WTC11 (cell line): Measurements from ENCODE around the gene TOGARAM2. TPM values are rescaled to one million over a fixed set of nuclear protein-coding genes. Genes with fewer than 3 reads are reported as not detected.

Experiments
- ATAC-seq: fragments of 200-7000 bp; cut with Tn5 transposase; 2 replicates; pipeline ENCODE4 v1.10.0; 2021; ENCODE audit warnings: mild to moderate bottlenecking, moderate library complexity
- CTCF ChIA-PET: fragments of 300-600 bp; sonication (Branson Sonifier 250); formaldehyde crosslinking; loops from one replicate; lab custom pipeline; 2021; ENCODE audit warnings: antibody characterized with exemption; lab: Charles Lee
- POLR2A ChIA-PET: fragments of 350-600 bp; sonication (Branson Sonifier 250); formaldehyde crosslinking; loops from one replicate; lab custom pipeline; 2021; ENCODE audit warnings: antibody characterized with exemption; lab: Charles Lee
- DNase-seq: peaks from one replicate; pipeline ENCODE4 v3.0.0; 2021; ENCODE audit warnings: low spot score
- H3K27ac Mint-ChIP-seq: 2 replicates; pipeline ENCODE4 v1.8.0; 2021; ENCODE audit warnings: mixed read lengths
- H3K27me3 Mint-ChIP-seq: 2 replicates; pipeline ENCODE4 v1.8.0; 2021; ENCODE audit warnings: low read depth, mild to moderate bottlenecking, moderate library complexity, mixed read lengths
- H3K36me3 Mint-ChIP-seq: 2 replicates; pipeline ENCODE4 v1.8.0; 2021; ENCODE audit warnings: mixed read lengths
- H3K4me1 Mint-ChIP-seq: 2 replicates; pipeline ENCODE4 v1.8.0; 2022; ENCODE audit warnings: mixed read lengths
- H3K4me3 Mint-ChIP-seq: 2 replicates; pipeline ENCODE4 v1.8.0; 2021; ENCODE audit warnings: mild to moderate bottlenecking, moderate library complexity, mixed read lengths
- H3K9me3 Mint-ChIP-seq: 2 replicates; pipeline ENCODE4 v1.8.0; 2021; ENCODE audit warnings: mixed read lengths
- ATF3 ChIP-seq: sonication (generic); formaldehyde crosslinking; conservative IDR thresholded peaks from 2 replicates; pipeline ENCODE4 v1.8.1; 2022; ENCODE audit warnings: mild to moderate bottlenecking, missing genetic modification reagents
- ELF4 ChIP-seq: sonication (generic); formaldehyde crosslinking; IDR thresholded peaks from 2 replicates; pipeline ENCODE4 v1.8.1; 2022; ENCODE audit warnings: low read depth, mild to moderate bottlenecking, moderate library complexity, missing genetic modification reagents
- ETV6 ChIP-seq: sonication (generic); formaldehyde crosslinking; IDR thresholded peaks from 2 replicates; pipeline ENCODE4 v1.8.1; 2022; ENCODE audit warnings: mild to moderate bottlenecking, missing genetic modification reagents
- FOXJ3 ChIP-seq: sonication (generic); formaldehyde crosslinking; IDR thresholded peaks from 2 replicates; pipeline ENCODE4 v1.9.0; 2021; ENCODE audit warnings: missing genetic modification reagents, mild to moderate bottlenecking, borderline replicate concordance
- FOXK1 ChIP-seq: sonication (generic); formaldehyde crosslinking; IDR thresholded peaks from 2 replicates; pipeline ENCODE4 v1.8.0; 2022; ENCODE audit warnings: mild to moderate bottlenecking, moderate library complexity, missing genetic modification reagents
- FOXP1 ChIP-seq: sonication (generic); formaldehyde crosslinking; IDR thresholded peaks from 2 replicates; pipeline ENCODE4 v1.8.0; 2022; ENCODE audit warnings: missing genetic modification reagents, mild to moderate bottlenecking, moderate library complexity, borderline replicate concordance
- GABPB1 ChIP-seq: sonication (generic); formaldehyde crosslinking; IDR thresholded peaks from 2 replicates; pipeline ENCODE4 v1.8.1; 2023; ENCODE audit warnings: mild to moderate bottlenecking, missing genetic modification reagents
- IRF1 ChIP-seq: sonication (generic); formaldehyde crosslinking; IDR thresholded peaks from 2 replicates; pipeline ENCODE4 v1.8.0; 2023; ENCODE audit warnings: missing genetic modification reagents
- MLX ChIP-seq: sonication (generic); formaldehyde crosslinking; IDR thresholded peaks from 2 replicates; pipeline ENCODE4 v1.8.1; 2023; ENCODE audit warnings: mild to moderate bottlenecking, missing genetic modification reagents, moderate library complexity
- NR1H2 ChIP-seq: sonication (generic); formaldehyde crosslinking; IDR thresholded peaks from 2 replicates; pipeline ENCODE4 v1.9.0; 2021; ENCODE audit warnings: mild to moderate bottlenecking, moderate library complexity, missing genetic modification reagents
- NR2C2 ChIP-seq: sonication (generic); formaldehyde crosslinking; IDR thresholded peaks from 2 replicates; pipeline ENCODE4 v1.8.0; 2022; ENCODE audit warnings: mild to moderate bottlenecking, missing genetic modification reagents
- STAT6 ChIP-seq: sonication (generic); formaldehyde crosslinking; conservative IDR thresholded peaks from 2 replicates; pipeline ENCODE4 v1.8.1; 2023; ENCODE audit warnings: mild to moderate bottlenecking, low read depth, missing genetic modification reagents, moderate library complexity
- ZNF138 ChIP-seq: sonication (generic); formaldehyde crosslinking; conservative IDR thresholded peaks from 2 replicates; pipeline ENCODE4 v1.8.1; 2022; ENCODE audit warnings: mild to moderate bottlenecking, moderate library complexity, missing genetic modification reagents
- ZNF232 ChIP-seq: sonication (generic); formaldehyde crosslinking; IDR thresholded peaks from 2 replicates; pipeline ENCODE4 v1.8.0; 2022; ENCODE audit warnings: mild to moderate bottlenecking, missing genetic modification reagents
- ZNF263 ChIP-seq: sonication (generic); formaldehyde crosslinking; IDR thresholded peaks from 2 replicates; pipeline ENCODE4 v1.8.1; 2022; ENCODE audit warnings: low read depth, mild to moderate bottlenecking, moderate library complexity, missing genetic modification reagents
- ZNF281 ChIP-seq: sonication (generic); formaldehyde crosslinking; IDR thresholded peaks from 2 replicates; pipeline ENCODE4 v1.8.0; 2023; ENCODE audit warnings: mild to moderate bottlenecking, missing genetic modification reagents
- ZNF416 ChIP-seq: fragments of 250-450 bp; sonication (Bioruptor Pico); IDR thresholded peaks from 2 replicates; pipeline ENCODE4 v1.9.0; 2021; ENCODE audit warnings: mild to moderate bottlenecking, inconsistent platforms
- ZNF671 ChIP-seq: fragments of 250-450 bp; sonication (Bioruptor Pico); IDR thresholded peaks from 2 replicates; pipeline ENCODE4 v1.8.0; 2021; ENCODE audit warnings: mild to moderate bottlenecking
- total RNA-seq: library from RNA; stranded (reverse); gene quantifications from 3 replicates; pipeline ENCODE4 v1.2.3, GENCODE V29; 2021
- TF ChIP-seq, protein P1 (sequence below): fragments of 250-450 bp; sonication (Bioruptor Pico); IDR thresholded peaks from 2 replicates; pipeline ENCODE4 v2.1.2; 2022; ENCODE audit warnings: mild to moderate bottlenecking, moderate library complexity
- TF ChIP-seq, protein P2 (sequence below): sonication (generic); formaldehyde crosslinking; IDR thresholded peaks from 2 replicates; pipeline ENCODE4 v1.8.0; 2022; ENCODE audit warnings: mild to moderate bottlenecking, missing genetic modification reagents
- TF ChIP-seq, protein P3 (sequence below): sonication (generic); formaldehyde crosslinking; IDR thresholded peaks from 2 replicates; pipeline ENCODE4 v1.8.1; 2023; ENCODE audit warnings: mild to moderate bottlenecking, missing genetic modification reagents, moderate library complexity
- TF ChIP-seq, protein P4 (sequence below): sonication (generic); formaldehyde crosslinking; IDR thresholded peaks from 2 replicates; pipeline ENCODE4 v1.8.0; 2022; ENCODE audit warnings: mild to moderate bottlenecking, missing genetic modification reagents
- TF ChIP-seq, protein P5 (sequence below): sonication (generic); formaldehyde crosslinking; IDR thresholded peaks from 2 replicates; pipeline ENCODE4 v1.8.1; 2023; ENCODE audit warnings: mild to moderate bottlenecking, missing genetic modification reagents

The TOGARAM2 gene
- total RNA-seq, 1 experiment from 2014 or later = 1.0 TPM

DNA sequence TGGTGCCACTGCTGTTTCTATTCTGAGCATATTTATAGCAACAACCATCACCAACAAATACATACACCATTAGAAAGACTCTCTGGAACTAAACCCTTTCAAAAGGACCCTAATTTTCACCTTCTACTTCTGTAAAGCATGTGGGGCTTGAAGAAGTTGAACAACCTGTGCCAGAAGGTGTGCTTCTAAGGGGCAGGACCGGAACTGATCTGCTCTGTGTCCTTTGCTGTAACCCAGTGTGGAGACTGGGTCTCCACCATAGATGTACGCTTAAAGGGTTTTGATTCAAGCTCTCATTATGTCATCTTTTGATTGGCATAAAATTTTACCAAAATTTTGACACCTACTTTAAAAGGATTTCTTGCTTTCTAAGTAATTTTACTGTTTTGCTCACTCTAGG lies 46.3 kb upstream of the TOGARAM2 start (continued):
- no peak for TF ChIP-seq IRF1 (CRISPR knock-in tag)
- no peak for TF ChIP-seq NR2C2 (CRISPR knock-in tag)
- TF ChIP-seq ZNF281 (CRISPR knock-in tag) = no peak
- TF ChIP-seq, protein P1, sequence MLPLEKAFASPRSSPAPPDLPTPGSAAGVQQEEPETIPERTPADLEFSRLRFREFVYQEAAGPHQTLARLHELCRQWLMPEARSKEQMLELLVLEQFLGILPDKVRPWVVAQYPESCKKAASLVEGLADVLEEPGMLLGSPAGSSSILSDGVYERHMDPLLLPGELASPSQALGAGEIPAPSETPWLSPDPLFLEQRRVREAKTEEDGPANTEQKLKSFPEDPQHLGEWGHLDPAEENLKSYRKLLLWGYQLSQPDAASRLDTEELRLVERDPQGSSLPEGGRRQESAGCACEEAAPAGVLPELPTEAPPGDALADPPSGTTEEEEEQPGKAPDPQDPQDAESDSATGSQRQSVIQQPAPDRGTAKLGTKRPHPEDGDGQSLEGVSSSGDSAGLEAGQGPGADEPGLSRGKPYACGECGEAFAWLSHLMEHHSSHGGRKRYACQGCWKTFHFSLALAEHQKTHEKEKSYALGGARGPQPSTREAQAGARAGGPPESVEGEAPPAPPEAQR (CRISPR knock-in tag) = no peak
- TF ChIP-seq, protein P2, sequence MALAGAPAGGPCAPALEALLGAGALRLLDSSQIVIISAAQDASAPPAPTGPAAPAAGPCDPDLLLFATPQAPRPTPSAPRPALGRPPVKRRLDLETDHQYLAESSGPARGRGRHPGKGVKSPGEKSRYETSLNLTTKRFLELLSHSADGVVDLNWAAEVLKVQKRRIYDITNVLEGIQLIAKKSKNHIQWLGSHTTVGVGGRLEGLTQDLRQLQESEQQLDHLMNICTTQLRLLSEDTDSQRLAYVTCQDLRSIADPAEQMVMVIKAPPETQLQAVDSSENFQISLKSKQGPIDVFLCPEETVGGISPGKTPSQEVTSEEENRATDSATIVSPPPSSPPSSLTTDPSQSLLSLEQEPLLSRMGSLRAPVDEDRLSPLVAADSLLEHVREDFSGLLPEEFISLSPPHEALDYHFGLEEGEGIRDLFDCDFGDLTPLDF (CRISPR knock-in tag) = no peak

DNA sequence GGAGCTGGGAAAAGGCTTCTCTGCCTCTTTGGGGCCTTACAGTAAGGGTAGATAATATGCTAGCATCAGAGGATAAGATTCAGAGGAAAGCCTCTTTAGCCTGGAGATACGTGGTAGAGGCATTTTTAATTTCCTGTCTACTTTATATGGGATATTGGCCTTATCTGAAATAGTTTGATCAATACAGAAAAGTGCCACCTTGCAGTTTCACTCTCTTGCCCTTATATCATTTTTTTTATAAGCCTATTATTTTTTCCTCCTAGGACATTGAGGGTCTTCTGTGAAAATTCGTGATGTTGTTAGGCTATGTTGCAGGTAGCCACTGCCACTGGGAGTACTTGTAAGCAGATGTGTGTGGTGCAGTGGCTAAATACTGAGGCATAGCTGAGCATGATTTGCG lies 40.1 kb upstream of the TOGARAM2 start:
- ATAC-seq (no peak), DNase-seq (no peak)
- ChIA-PET CTCF (no interaction called here), POLR2A (no interaction called here)
- Mint-ChIP-seq H3K36me3 (peaks cover 90% of the 10 kb centered on the region), H3K27ac (no peak overlapping the region), H3K4me3 (no peak overlapping the region), H3K9me3 (peaks cover 9% of the 10 kb centered on the region), H3K27me3 (no peaks in the 10 kb centered on the region), H3K4me1 (no peaks in the 10 kb centered on the region)
- TF ChIP-seq FOXP1 (no peak), MLX (no peak), NR1H2 (CRISPR knock-in tag) (no peak), ZNF263 (CRISPR knock-in tag) (no peak), STAT6 (CRISPR knock-in tag) (no peak), ATF3 (CRISPR knock-in tag) (no peak), ELF4 (CRISPR knock-in tag) (no peak), ZNF138 (CRISPR knock-in tag) (no peak), ZNF232 (CRISPR knock-in tag) (no peak), ZNF416 (no peak), ETV6 (CRISPR knock-in tag) (no peak), FOXK1 (CRISPR knock-in tag) (no peak), FOXJ3 (CRISPR knock-in tag) (no peak), ZNF671 (CRISPR knock-in tag) (no peak), GABPB1 (no peak), NR2C2 (CRISPR knock-in tag) (no peak)
- TF ChIP-seq, protein P3, sequence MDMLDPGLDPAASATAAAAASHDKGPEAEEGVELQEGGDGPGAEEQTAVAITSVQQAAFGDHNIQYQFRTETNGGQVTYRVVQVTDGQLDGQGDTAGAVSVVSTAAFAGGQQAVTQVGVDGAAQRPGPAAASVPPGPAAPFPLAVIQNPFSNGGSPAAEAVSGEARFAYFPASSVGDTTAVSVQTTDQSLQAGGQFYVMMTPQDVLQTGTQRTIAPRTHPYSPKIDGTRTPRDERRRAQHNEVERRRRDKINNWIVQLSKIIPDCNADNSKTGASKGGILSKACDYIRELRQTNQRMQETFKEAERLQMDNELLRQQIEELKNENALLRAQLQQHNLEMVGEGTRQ = no peak
- TF ChIP-seq, protein P4, sequence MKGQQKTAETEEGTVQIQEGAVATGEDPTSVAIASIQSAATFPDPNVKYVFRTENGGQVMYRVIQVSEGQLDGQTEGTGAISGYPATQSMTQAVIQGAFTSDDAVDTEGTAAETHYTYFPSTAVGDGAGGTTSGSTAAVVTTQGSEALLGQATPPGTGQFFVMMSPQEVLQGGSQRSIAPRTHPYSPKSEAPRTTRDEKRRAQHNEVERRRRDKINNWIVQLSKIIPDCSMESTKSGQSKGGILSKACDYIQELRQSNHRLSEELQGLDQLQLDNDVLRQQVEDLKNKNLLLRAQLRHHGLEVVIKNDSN (CRISPR knock-in tag) = no peak
- TF ChIP-seq, protein P5, sequence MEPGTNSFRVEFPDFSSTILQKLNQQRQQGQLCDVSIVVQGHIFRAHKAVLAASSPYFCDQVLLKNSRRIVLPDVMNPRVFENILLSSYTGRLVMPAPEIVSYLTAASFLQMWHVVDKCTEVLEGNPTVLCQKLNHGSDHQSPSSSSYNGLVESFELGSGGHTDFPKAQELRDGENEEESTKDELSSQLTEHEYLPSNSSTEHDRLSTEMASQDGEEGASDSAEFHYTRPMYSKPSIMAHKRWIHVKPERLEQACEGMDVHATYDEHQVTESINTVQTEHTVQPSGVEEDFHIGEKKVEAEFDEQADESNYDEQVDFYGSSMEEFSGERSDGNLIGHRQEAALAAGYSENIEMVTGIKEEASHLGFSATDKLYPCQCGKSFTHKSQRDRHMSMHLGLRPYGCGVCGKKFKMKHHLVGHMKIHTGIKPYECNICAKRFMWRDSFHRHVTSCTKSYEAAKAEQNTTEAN (CRISPR knock-in tag) = no peak
